Measurements from ENCODE around the gene FITM1.

Gene FITM1

DNA sequence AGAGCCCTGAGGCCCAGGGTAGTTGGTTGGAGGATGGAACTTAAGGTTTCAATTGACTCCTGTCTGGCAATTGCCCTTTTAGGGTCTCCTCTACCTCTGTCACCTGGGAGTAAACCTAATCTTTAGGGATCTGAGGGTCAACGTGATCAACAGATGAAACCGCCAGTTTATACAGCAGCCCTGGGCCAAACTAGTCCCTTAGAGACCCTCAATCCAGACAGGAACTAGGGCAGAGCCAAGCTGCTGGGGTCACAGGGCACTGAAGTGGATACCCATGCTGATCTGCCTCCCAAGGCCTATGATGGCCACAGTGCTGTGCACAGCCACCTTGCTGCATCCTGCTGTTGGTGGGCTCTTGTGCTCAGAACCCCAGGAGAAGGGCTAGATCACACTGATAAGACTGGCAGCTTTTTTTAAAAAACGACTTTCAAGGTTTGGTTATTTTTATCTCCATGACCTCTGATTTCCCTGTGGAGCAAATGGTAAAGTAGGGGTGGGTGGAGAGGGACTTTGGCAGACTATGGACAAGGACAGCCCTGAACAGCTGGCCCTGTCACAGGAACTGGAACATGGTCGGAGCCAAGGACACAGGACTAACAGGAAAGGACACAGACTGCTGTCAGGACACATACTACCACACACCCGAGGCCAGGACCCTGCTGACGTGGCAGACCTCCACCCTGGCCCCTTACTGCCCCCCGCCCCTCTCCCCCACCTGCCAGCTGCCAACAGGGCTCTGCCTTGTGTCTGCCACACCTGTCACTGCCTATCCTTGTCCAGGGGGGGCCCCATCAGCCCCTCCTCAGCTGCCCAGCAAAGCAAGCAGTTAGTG lies 474 bp downstream of the FITM1 start:
- Histone ChIP-seq H3K4me3 (ENCODE audit: low read length) (no peak overlapping the region), H3K9me3 (ENCODE audit: control insufficient read depth, low read length) (no peaks in the 10 kb centered on the region), H3K27me3 (ENCODE audit: control insufficient read depth, insufficient read depth, low read length) (no peaks in the 10 kb centered on the region), H3K36me3 (ENCODE audit: control insufficient read depth, insufficient read depth, low read length) (no peaks in the 10 kb centered on the region), H3K9ac (ENCODE audit: low read length) (no peak overlapping the region), H3K4me1 (ENCODE audit: control insufficient read depth, insufficient read depth, low read length) (peaks cover 8% of the 10 kb centered on the region)

DNA sequence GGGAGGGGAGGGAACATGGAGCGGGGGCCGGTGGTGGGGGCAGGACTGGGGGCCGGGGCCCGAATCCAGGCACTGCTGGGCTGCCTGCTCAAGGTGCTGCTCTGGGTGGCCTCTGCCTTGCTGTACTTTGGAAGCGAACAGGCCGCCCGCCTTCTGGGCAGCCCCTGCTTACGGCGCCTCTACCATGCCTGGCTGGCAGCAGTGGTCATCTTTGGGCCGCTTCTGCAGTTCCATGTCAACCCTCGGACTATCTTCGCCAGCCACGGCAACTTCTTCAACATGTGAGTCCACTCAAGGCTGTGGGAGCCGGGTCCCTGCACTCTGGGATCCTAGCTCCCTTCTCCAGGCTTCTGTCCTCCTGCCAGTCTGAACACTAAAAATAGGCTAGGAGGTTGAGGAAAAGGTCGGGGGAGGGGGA lies 1.1 kb downstream of the FITM1 start:
- H3K9me3 ChIP-seq (ENCODE audit: control insufficient read depth, low read length) = no peaks in the 10 kb centered on the region
- H3K36me3 ChIP-seq (ENCODE audit: control insufficient read depth, insufficient read depth, low read length) = no peaks in the 10 kb centered on the region
- H3K27me3 ChIP-seq (ENCODE audit: control insufficient read depth, insufficient read depth, low read length) = no peaks in the 10 kb centered on the region
- no peak overlapping the region for H3K4me3 ChIP-seq (ENCODE audit: low read length)
- peaks cover 8% of the 10 kb centered on the region for H3K4me1 ChIP-seq (ENCODE audit: control insufficient read depth, insufficient read depth, low read length)
- no peak overlapping the region for H3K9ac ChIP-seq (ENCODE audit: low read length)

DNA sequence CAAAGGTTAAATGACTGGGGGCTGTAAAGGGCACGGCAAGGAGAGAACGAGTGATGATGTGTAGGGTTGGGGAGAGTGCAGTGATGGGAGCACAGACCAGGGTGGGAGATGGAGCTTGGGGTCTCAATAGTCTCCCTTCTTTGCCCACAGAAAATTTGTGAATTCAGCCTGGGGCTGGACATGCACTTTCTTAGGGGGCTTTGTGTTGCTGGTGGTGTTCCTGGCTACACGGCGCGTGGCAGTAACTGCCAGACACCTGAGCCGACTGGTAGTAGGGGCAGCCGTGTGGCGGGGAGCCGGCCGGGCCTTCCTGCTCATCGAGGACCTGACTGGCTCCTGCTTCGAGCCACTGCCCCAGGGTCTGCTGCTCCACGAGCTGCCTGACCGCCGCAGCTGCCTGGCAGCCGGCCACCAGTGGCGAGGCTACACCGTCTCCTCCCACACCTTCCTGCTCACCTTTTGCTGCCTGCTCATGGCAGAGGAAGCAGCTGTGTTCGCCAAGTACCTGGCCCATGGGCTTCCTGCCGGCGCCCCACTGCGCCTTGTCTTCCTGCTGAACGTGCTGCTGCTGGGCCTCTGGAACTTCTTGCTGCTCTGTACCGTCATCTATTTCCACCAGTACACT lies 1.7 kb downstream of the FITM1 start:
- peaks cover 14% of the 10 kb centered on the region for H3K4me1 ChIP-seq (ENCODE audit: control insufficient read depth, insufficient read depth, low read length)
- H3K9ac ChIP-seq (ENCODE audit: low read length) = no peak overlapping the region
- H3K36me3 ChIP-seq (ENCODE audit: control insufficient read depth, insufficient read depth, low read length) = no peaks in the 10 kb centered on the region
- no peaks in the 10 kb centered on the region for H3K27me3 ChIP-seq (ENCODE audit: control insufficient read depth, insufficient read depth, low read length)
- no peaks in the 10 kb centered on the region for H3K9me3 ChIP-seq (ENCODE audit: control insufficient read depth, low read length)
- no peak overlapping the region for H3K4me3 ChIP-seq (ENCODE audit: low read length)

DNA sequence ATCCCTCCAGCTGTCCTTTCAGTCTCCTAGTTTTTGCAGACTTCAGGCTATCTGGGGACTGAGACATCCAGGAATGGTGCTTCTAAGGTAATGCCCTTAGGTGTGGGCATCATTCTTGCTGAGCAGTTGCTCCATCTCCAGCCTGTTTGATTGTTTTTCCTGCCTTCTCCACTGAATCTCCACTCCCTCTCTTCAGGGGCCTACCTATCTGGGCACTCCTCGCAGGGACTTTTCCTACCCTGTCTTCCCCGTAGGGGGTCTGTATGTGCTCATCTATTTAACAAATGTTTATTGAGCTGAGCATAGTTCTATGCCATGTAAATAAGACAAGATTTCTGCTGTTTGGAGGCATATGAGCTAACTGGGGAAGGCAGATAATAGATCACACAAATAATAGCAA lies 2.5 kb downstream of the FITM1 start:
- H3K9me3 ChIP-seq (ENCODE audit: control insufficient read depth, low read length) = no peaks in the 10 kb centered on the region
- H3K9ac ChIP-seq (ENCODE audit: low read length) = no peak overlapping the region
- H3K4me1 ChIP-seq (ENCODE audit: control insufficient read depth, insufficient read depth, low read length) = peaks cover 22% of the 10 kb centered on the region

DNA sequence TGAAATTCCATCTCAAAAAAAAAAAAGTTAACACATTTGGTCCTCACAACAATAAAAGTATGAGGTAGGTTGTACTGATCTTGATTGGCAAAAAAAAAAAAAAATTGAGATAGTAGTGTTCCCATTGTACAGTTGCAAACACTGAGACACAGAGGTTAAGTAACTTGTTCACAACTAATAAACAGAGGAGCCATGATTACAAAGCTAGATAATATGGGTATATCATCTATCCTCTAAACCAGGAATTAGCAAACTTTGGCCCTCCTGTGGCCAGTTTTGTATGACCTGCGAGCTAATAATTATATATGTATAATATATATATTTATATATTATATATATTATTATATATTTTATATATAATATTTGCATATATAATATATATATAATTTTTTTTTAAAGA lies 3.3 kb downstream of the FITM1 start:
- Histone ChIP-seq H3K9me3 (ENCODE audit: control insufficient read depth, low read length) (no peaks in the 10 kb centered on the region), H3K9ac (ENCODE audit: low read length) (no peak overlapping the region), H3K27me3 (ENCODE audit: control insufficient read depth, insufficient read depth, low read length) (no peaks in the 10 kb centered on the region), H3K4me1 (ENCODE audit: control insufficient read depth, insufficient read depth, low read length) (peaks cover 24% of the 10 kb centered on the region), H3K36me3 (ENCODE audit: control insufficient read depth, insufficient read depth, low read length) (no peaks in the 10 kb centered on the region), H3K4me3 (ENCODE audit: low read length) (no peak overlapping the region)

More for the DNA sequence above, 2.5 kb downstream of the FITM1 start:
- no peaks in the 10 kb centered on the region for H3K27me3 ChIP-seq (ENCODE audit: control insufficient read depth, insufficient read depth, low read length)
- H3K36me3 ChIP-seq (ENCODE audit: control insufficient read depth, insufficient read depth, low read length) = no peaks in the 10 kb centered on the region
- no peak overlapping the region for H3K4me3 ChIP-seq (ENCODE audit: low read length)

DNA sequence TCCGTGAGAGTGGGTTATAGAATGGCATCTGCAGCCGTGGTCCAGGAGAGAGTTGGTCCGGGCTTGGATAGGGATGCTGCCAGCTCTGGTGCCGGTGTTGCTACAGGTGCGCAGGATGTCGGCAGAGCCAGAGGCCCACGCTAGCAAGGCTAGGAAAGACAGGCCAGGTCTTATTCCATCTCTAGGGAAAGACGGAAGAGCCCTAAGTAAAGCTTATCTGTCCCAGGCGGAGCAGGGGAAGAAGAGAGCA lies 5.0 kb downstream of the FITM1 start:
- no peaks in the 10 kb centered on the region for H3K36me3 ChIP-seq (ENCODE audit: control insufficient read depth, insufficient read depth, low read length)
- peak overlapping the region; percentile 67 for H3K9ac ChIP-seq (ENCODE audit: low read length)
- H3K27me3 ChIP-seq (ENCODE audit: control insufficient read depth, insufficient read depth, low read length) = no peaks in the 10 kb centered on the region
- no peaks in the 10 kb centered on the region for H3K9me3 ChIP-seq (ENCODE audit: control insufficient read depth, low read length)
- peak overlapping the region; percentile 20 for H3K4me3 ChIP-seq (ENCODE audit: low read length)
- peaks cover 29% of the 10 kb centered on the region for H3K4me1 ChIP-seq (ENCODE audit: control insufficient read depth, insufficient read depth, low read length)

DNA sequence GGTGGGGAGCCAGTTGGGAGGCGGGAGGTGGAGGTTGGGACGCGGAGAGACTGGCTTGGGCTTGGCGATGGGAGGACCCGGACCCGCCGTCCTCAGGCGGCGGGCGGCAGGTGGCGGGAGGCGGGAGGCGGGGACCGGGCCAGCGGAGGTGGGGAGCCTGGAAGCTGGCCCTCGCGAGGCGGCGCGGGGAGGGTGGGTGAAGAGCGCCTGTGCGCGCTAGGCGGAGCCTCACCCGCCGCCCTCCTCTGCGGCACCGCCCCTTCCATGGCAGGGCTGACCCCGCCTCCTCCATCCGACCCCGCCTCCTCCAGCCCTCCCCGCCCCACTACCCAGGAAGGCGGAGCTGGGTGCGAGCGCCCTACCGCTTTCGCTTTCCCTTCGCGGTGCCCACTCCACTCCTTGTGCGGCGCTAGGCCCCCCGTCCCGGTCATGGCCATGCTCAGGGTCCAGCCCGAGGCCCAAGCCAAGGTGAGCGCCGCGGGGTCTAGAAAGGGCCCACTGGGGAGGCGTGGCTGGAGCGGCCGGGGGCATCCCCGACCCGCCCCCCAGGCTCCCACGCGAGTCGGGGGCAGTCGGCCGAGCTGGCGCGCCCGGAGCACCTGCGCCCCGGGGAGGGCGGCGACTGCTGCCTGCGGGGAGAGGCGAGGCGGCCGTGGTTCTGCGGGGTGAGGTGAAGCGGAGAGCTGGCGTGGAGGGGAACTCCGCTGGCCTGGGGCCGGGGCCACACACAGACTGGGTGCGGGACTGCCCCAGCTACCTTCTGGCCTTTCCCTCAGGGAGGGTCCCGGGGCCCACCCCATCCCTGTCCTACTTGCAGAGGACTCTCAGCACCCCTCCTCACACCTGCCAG lies 5.6 kb downstream of the FITM1 start, which contains the start of gene PSME1:
PSME1 (plus strand) TSS at position 361 of the 850 bp plus-strand sequence; CDS start at position 430, 69 bp downstream.
- Histone ChIP-seq H3K36me3 (ENCODE audit: control insufficient read depth, insufficient read depth, low read length) (no peaks in the 10 kb centered on the region), H3K9me3 (ENCODE audit: control insufficient read depth, low read length) (no peaks in the 10 kb centered on the region), H3K4me1 (ENCODE audit: control insufficient read depth, insufficient read depth, low read length) (peaks cover 29% of the 10 kb centered on the region), H3K27me3 (ENCODE audit: control insufficient read depth, insufficient read depth, low read length) (no peaks in the 10 kb centered on the region), H3K9ac (ENCODE audit: low read length) (peak within 1 kb of the TSS; percentile 87), H3K4me3 (ENCODE audit: low read length) (peak within 1 kb of the TSS; percentile 33)

DNA sequence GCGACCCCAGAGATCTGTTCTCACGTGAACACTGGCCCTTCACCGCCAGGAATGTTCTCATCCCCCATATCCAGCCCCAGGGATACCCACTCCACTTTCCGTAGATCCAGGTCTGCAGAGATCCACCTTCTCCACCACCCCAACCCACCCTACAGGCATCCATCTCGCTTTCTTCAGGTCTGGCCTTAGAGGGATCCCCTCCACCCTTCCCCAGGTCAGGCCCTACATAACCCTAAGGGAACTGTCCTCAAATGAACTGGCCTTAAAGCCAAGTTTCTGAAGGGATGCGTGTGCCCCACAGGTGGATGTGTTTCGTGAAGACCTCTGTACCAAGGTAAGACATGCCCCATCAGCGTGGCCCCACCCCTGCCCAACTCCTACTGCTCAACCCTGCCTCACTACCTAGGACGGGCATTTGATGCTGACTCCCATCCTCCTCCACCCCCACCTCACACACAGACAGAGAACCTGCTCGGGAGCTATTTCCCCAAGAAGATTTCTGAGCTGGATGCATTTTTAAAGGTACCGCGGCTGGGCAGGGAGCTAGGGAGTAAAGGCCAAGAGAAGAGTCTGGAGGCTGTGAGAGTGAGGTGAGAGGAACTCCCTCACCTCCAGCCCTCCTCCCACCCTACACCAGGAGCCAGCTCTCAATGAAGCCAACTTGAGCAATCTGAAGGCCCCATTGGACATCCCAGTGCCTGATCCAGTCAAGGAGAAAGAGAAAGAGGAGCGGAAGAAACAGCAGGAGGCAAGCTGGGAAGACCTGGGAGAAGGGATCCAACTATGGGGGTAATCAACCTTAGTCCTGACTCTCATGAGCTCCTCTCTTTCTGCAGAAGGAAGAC lies 6.4 kb downstream of the FITM1 start:
- Histone ChIP-seq H3K9me3 (ENCODE audit: control insufficient read depth, low read length) (no peaks in the 10 kb centered on the region), H3K36me3 (ENCODE audit: control insufficient read depth, insufficient read depth, low read length) (no peaks in the 10 kb centered on the region), H3K4me3 (ENCODE audit: low read length) (peak overlapping the region; percentile 33), H3K27me3 (ENCODE audit: control insufficient read depth, insufficient read depth, low read length) (no peaks in the 10 kb centered on the region), H3K4me1 (ENCODE audit: control insufficient read depth, insufficient read depth, low read length) (peaks cover 31% of the 10 kb centered on the region), H3K9ac (ENCODE audit: low read length) (peak overlapping the region; percentile 87)

DNA sequence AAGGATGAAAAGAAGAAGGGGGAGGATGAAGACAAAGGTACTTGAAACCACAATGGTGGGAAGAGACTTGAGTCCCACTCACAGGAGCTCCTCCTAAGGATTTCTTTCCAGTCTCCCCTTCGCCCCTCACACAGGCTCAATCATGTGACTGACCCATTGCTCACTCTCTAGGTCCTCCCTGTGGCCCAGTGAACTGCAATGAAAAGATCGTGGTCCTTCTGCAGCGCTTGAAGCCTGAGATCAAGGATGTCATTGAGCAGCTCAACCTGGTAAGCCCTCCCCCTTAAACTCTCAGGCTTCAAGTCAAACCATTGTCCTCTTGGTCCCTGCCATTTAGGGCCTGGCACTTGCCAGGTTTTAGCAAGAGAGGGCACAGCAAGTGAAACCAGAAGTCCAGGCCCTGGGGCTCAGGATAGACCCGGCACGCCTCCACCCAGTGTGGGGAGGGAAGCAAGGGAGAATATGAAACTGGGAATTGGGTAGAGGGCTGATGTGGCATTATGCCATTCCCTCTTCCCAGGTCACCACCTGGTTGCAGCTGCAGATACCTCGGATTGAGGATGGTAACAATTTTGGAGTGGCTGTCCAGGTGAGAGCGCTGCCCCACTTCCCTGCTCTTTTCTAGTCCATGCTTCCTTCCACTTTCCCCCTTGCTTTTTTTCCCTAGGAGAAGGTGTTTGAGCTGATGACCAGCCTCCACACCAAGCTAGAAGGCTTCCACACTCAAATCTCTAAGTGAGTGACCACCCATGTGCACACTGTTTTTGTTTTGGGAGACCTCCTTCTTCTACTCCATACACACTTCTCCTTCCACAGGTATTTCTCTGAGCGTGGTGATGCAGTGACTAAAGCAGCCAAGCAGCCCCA lies 7.3 kb downstream of the FITM1 start:
- H3K9ac ChIP-seq (ENCODE audit: low read length) = no peak overlapping the region
- no peak overlapping the region for H3K4me3 ChIP-seq (ENCODE audit: low read length)
- H3K9me3 ChIP-seq (ENCODE audit: control insufficient read depth, low read length) = no peaks in the 10 kb centered on the region
- H3K4me1 ChIP-seq (ENCODE audit: control insufficient read depth, insufficient read depth, low read length) = peaks cover 32% of the 10 kb centered on the region
- no peaks in the 10 kb centered on the region for H3K36me3 ChIP-seq (ENCODE audit: control insufficient read depth, insufficient read depth, low read length)
- no peaks in the 10 kb centered on the region for H3K27me3 ChIP-seq (ENCODE audit: control insufficient read depth, insufficient read depth, low read length)

DNA sequence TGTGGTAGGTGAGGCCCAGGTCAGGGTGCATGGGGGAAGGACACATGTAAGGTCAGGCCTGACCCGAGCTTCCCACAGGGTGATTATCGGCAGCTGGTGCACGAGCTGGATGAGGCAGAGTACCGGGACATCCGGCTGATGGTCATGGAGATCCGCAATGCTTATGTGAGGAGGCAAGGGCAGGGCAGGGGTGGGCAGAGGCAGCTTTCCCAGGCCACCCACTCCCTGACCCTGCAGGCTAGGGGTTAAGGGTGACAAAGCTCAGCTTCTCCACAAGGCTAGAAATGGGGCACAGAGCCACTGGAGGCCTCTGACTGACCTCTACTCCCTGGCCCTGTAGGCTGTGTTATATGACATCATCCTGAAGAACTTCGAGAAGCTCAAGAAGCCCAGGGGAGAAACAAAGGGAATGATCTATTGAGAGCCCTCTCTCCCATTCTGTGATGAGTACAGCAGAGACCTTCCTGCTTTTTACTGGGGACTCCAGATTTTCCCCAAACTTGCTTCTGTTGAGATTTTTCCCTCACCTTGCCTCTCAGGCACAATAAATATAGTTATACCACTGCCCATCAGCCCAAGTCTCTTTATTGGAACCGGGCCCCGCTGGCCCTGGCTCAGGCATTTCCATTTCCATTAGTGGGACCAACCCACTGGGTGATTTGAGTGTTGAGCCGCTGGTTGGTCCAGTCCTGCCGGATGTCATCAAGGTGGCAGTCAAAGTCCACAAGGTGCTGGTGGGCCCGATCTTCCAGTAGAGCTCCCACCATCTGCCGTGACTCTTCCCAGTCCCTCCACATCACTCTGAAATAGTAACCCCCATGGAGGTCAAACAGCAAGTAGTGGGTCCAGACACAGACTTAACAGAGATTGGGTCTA lies 8.2 kb downstream of the FITM1 start:
- Histone ChIP-seq H3K27me3 (ENCODE audit: control insufficient read depth, insufficient read depth, low read length) (no peaks in the 10 kb centered on the region), H3K9me3 (ENCODE audit: control insufficient read depth, low read length) (no peaks in the 10 kb centered on the region), H3K4me1 (ENCODE audit: control insufficient read depth, insufficient read depth, low read length) (peaks cover 32% of the 10 kb centered on the region), H3K9ac (ENCODE audit: low read length) (no peak overlapping the region), H3K36me3 (ENCODE audit: control insufficient read depth, insufficient read depth, low read length) (peaks cover 3% of the 10 kb centered on the region), H3K4me3 (ENCODE audit: low read length) (no peak overlapping the region)

Measured in mucosa of stomach (tissue), 1 donor.